GM21786 (cell line): ENCODE data around the gene EPAS1.

Source experiments
- ATAC-seq: cut with Tn5 transposase; IDR thresholded peaks from one replicate; pipeline ENCODE4 v1.9.1; 2021; ENCODE audit not compliant: unreplicated experiment

The EPAS1 gene

GRCh38 chr2:46380038-46380940 lies 83.1 kb downstream of the EPAS1 start:
- ATAC-seq, result no peak

- no peak for ATAC-seq
These were observed 84.1 kb downstream of the EPAS1 start for GRCh38 chr2:46381263-46381849.

GRCh38 chr2:46381871-46382270 lies 84.7 kb downstream of the EPAS1 start:
- no peak for ATAC-seq

- no peak for ATAC-seq
These were observed 85.3 kb downstream of the EPAS1 start for GRCh38 chr2:46382331-46383112.

- ATAC-seq, result no peak
These were observed 85.8 kb downstream of the EPAS1 start for GRCh38 chr2:46383113-46383395.

- ATAC-seq, result no peak
These were observed 86.7 kb downstream of the EPAS1 start for GRCh38 chr2:46383784-46384456.

GRCh38 chr2:46384457-46384815 lies 87.2 kb downstream of the EPAS1 start:
- ATAC-seq, result no peak

- ATAC-seq, result no peak
These were observed 88.8 kb downstream of the EPAS1 start for GRCh38 chr2:46385786-46386577.

- ATAC-seq, result no peak
These were observed 89.6 kb downstream of the EPAS1 start for GRCh38 chr2:46386763-46387162.

- no peak for ATAC-seq
These were observed 90.1 kb downstream of the EPAS1 start for GRCh38 chr2:46387292-46387691.

GRCh38 chr2:46387886-46388515 lies 90.8 kb downstream of the EPAS1 start:
- ATAC-seq, result no peak

GRCh38 chr2:46388881-46389280 lies 91.7 kb downstream of the EPAS1 start:
- no peak for ATAC-seq

GRCh38 chr2:46389417-46389916 lies 92.3 kb downstream of the EPAS1 start:
- ATAC-seq, result no peak

GRCh38 chr2:46390036-46390435 lies 92.8 kb downstream of the EPAS1 start:
- no peak for ATAC-seq

GRCh38 chr2:46390901-46391395 lies 93.7 kb downstream of the EPAS1 start:
- ATAC-seq, result no peak

- no peak for ATAC-seq
These were observed 95.5 kb downstream of the EPAS1 start for GRCh38 chr2:46392561-46393346.

- no peak for ATAC-seq
These were observed 96.2 kb downstream of the EPAS1 start for GRCh38 chr2:46393347-46393820.

- no peak for ATAC-seq
These were observed 96.7 kb downstream of the EPAS1 start for GRCh38 chr2:46393865-46394264.
